ENCODE measurements around the gene CGB5.
"Not testable (repeated sequence)": the region's sequence is repeated elsewhere in the genome, so short reads cannot be mapped to it uniquely, and the experiment has no call there.

DNA sequence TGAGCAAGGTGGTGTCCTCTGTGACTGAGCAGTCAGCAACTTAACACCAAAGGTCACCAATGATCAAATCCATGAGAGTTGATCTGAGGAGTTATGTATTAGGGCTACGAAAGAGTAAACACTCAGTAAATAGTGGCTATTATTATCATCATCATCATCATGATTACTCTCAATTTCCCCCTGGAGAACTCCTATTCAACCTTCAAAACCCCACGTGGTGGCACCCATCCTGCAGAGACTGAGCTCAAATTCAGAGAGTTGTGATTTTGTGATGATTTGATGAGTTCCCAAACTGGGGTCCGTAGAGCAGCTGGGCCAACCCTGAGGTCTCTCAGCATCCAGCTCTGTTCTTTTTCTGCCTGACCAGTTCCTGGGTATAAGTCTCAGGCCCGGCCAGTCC, 6.2 kb downstream of the CGB5 start:
- not testable (repeated sequence) for TF ChIP-seq EZH2 (IDR thresholded peaks at IDR 0.05; ENCODE audit: low read length, unreplicated experiment)
- TF ChIP-seq, protein P1, sequence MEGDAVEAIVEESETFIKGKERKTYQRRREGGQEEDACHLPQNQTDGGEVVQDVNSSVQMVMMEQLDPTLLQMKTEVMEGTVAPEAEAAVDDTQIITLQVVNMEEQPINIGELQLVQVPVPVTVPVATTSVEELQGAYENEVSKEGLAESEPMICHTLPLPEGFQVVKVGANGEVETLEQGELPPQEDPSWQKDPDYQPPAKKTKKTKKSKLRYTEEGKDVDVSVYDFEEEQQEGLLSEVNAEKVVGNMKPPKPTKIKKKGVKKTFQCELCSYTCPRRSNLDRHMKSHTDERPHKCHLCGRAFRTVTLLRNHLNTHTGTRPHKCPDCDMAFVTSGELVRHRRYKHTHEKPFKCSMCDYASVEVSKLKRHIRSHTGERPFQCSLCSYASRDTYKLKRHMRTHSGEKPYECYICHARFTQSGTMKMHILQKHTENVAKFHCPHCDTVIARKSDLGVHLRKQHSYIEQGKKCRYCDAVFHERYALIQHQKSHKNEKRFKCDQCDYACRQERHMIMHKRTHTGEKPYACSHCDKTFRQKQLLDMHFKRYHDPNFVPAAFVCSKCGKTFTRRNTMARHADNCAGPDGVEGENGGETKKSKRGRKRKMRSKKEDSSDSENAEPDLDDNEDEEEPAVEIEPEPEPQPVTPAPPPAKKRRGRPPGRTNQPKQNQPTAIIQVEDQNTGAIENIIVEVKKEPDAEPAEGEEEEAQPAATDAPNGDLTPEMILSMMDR (conservative IDR thresholded peaks at IDR 0.05; ENCODE audit: low read depth, low read length): not testable (repeated sequence)

Measured in PC-3 (cell line).